ENCODE results near the gene EPGN. TPM values are rescaled to one million over a fixed set of nuclear protein-coding genes. Genes with fewer than 3 reads are reported as not detected.

The EPGN gene
- total RNA-seq, 1 donor from 2014 or later: not detected

GRCh38 chr4:74266081-74266480 lies 42.2 kb upstream of the EPGN start:
- H3K4me3 Mint-ChIP-seq (ENCODE audit: unreplicated experiment): no peak overlapping the region
- TF ChIP-seq, protein P1, sequence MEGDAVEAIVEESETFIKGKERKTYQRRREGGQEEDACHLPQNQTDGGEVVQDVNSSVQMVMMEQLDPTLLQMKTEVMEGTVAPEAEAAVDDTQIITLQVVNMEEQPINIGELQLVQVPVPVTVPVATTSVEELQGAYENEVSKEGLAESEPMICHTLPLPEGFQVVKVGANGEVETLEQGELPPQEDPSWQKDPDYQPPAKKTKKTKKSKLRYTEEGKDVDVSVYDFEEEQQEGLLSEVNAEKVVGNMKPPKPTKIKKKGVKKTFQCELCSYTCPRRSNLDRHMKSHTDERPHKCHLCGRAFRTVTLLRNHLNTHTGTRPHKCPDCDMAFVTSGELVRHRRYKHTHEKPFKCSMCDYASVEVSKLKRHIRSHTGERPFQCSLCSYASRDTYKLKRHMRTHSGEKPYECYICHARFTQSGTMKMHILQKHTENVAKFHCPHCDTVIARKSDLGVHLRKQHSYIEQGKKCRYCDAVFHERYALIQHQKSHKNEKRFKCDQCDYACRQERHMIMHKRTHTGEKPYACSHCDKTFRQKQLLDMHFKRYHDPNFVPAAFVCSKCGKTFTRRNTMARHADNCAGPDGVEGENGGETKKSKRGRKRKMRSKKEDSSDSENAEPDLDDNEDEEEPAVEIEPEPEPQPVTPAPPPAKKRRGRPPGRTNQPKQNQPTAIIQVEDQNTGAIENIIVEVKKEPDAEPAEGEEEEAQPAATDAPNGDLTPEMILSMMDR (IDR thresholded peaks at IDR 0.05; ENCODE audit: unreplicated experiment): no peak
- DNase-seq (ENCODE audit: low spot score): no peak
- no peaks in the 10 kb centered on the region for H3K9me3 Mint-ChIP-seq (ENCODE audit: unreplicated experiment)
- H3K27ac Mint-ChIP-seq (ENCODE audit: unreplicated experiment): no peak overlapping the region
- no peaks in the 10 kb centered on the region for H3K27me3 Mint-ChIP-seq (ENCODE audit: unreplicated experiment)
- no peaks in the 10 kb centered on the region for H3K4me1 Mint-ChIP-seq (ENCODE audit: unreplicated experiment)
- no peaks in the 10 kb centered on the region for H3K36me3 Mint-ChIP-seq (ENCODE audit: low read depth, unreplicated experiment)

GRCh38 chr4:74267998-74268606 lies 40.2 kb upstream of the EPGN start:
- Mint-ChIP-seq H3K27me3 (ENCODE audit: unreplicated experiment) (no peaks in the 10 kb centered on the region), H3K4me3 (ENCODE audit: unreplicated experiment) (no peak overlapping the region), H3K4me1 (ENCODE audit: unreplicated experiment) (no peaks in the 10 kb centered on the region), H3K27ac (ENCODE audit: unreplicated experiment) (no peak overlapping the region), H3K9me3 (ENCODE audit: unreplicated experiment) (no peaks in the 10 kb centered on the region), H3K36me3 (ENCODE audit: low read depth, unreplicated experiment) (no peaks in the 10 kb centered on the region)
- TF ChIP-seq, protein P1 (IDR thresholded peaks at IDR 0.05; ENCODE audit: unreplicated experiment): no peak
- DNase-seq (ENCODE audit: low spot score): no peak

- no peaks in the 10 kb centered on the region for H3K9me3 Mint-ChIP-seq (ENCODE audit: unreplicated experiment)
- TF ChIP-seq, protein P1 (IDR thresholded peaks at IDR 0.05; ENCODE audit: unreplicated experiment): no peak
- H3K4me1 Mint-ChIP-seq (ENCODE audit: unreplicated experiment): no peaks in the 10 kb centered on the region
- no peaks in the 10 kb centered on the region for H3K36me3 Mint-ChIP-seq (ENCODE audit: low read depth, unreplicated experiment)
- no peak overlapping the region for H3K4me3 Mint-ChIP-seq (ENCODE audit: unreplicated experiment)
- H3K27me3 Mint-ChIP-seq (ENCODE audit: unreplicated experiment): no peaks in the 10 kb centered on the region
- no peak overlapping the region for H3K27ac Mint-ChIP-seq (ENCODE audit: unreplicated experiment)
- DNase-seq (ENCODE audit: low spot score): no peak
Observed at GRCh38 chr4:74268643-74269042, 39.6 kb upstream of the EPGN start.

GRCh38 chr4:74278490-74278889 lies 29.8 kb upstream of the EPGN start:
- DNase-seq (ENCODE audit: low spot score): no peak
- Mint-ChIP-seq H3K27me3 (ENCODE audit: unreplicated experiment) (no peaks in the 10 kb centered on the region), H3K9me3 (ENCODE audit: unreplicated experiment) (no peaks in the 10 kb centered on the region), H3K4me3 (ENCODE audit: unreplicated experiment) (no peak overlapping the region), H3K27ac (ENCODE audit: unreplicated experiment) (no peak overlapping the region), H3K4me1 (ENCODE audit: unreplicated experiment) (no peaks in the 10 kb centered on the region), H3K36me3 (ENCODE audit: low read depth, unreplicated experiment) (no peaks in the 10 kb centered on the region)
- TF ChIP-seq, protein P1 (IDR thresholded peaks at IDR 0.05; ENCODE audit: unreplicated experiment): no peak

DNA sequence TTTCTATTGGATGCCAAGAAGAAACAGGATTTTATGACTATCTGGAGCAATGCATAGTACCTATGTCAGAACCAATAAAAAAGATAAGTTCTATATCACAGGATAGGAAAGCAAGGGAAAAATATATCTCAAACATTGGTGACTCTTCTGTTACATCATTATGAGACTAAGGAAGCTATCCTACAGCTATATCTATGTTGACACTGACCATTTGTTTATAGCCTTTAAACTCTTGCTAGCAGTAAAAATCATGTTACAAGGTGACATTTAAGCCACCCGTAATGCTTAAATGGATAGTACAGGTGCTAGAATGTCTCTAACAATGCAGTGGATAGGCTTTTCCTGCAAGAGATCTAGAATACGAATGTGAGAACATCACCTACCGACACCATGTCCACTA lies 28.6 kb upstream of the EPGN start:
- no peak for DNase-seq (ENCODE audit: low spot score)
- Mint-ChIP-seq H3K9me3 (ENCODE audit: unreplicated experiment) (no peaks in the 10 kb centered on the region), H3K4me1 (ENCODE audit: unreplicated experiment) (no peaks in the 10 kb centered on the region), H3K4me3 (ENCODE audit: unreplicated experiment) (no peak overlapping the region), H3K27ac (ENCODE audit: unreplicated experiment) (no peak overlapping the region), H3K27me3 (ENCODE audit: unreplicated experiment) (no peaks in the 10 kb centered on the region), H3K36me3 (ENCODE audit: low read depth, unreplicated experiment) (no peaks in the 10 kb centered on the region)
- TF ChIP-seq, protein P1 (IDR thresholded peaks at IDR 0.05; ENCODE audit: unreplicated experiment): no peak
